ENCODE measurements around the gene S100A10.

The S100A10 gene

GRCh38 chr1:152029929-152030211, 36.2 kb upstream of the S100A10 start:
- Histone ChIP-seq H3K9me2 (replicated peaks; ENCODE audit: insufficient read depth, low read length) (no peaks in the 10 kb centered on the region), H3K36me3 (ENCODE audit: low read length) (no peaks in the 10 kb centered on the region), H3F3A (ENCODE audit: insufficient read depth) (no peaks in the 10 kb centered on the region), H3K27ac (ENCODE audit: low read depth, low read length) (no peak overlapping the region), H3K4me2 (ENCODE audit: low read depth, low read length, poor library complexity, severe bottlenecking) (no peak overlapping the region), H3K79me2 (ENCODE audit: insufficient read depth, low read length) (no peaks in the 10 kb centered on the region), H3K9ac (ENCODE audit: low read length) (no peak overlapping the region), H3K4me3 (ENCODE audit: insufficient read depth, low read length, poor library complexity, severe bottlenecking) (no peak overlapping the region), H2AFZ (ENCODE audit: low read depth, low read length, severe bottlenecking) (no peak overlapping the region), H3K27me3 (ENCODE audit: low read length) (no peaks in the 10 kb centered on the region), H4K20me1 (ENCODE audit: low read depth, low read length) (no peaks in the 10 kb centered on the region), H3K9me3 (ENCODE audit: insufficient read depth, low read length) (no peaks in the 10 kb centered on the region)
- TF ChIP-seq CTCF (IDR thresholded peaks at IDR 0.05; ENCODE audit: insufficient read depth, low read length, poor library complexity, severe bottlenecking) (no peak), EZH2phosphoT487 (conservative IDR thresholded peaks at IDR 0.05; ENCODE audit: low read length) (no peak)

DNA sequence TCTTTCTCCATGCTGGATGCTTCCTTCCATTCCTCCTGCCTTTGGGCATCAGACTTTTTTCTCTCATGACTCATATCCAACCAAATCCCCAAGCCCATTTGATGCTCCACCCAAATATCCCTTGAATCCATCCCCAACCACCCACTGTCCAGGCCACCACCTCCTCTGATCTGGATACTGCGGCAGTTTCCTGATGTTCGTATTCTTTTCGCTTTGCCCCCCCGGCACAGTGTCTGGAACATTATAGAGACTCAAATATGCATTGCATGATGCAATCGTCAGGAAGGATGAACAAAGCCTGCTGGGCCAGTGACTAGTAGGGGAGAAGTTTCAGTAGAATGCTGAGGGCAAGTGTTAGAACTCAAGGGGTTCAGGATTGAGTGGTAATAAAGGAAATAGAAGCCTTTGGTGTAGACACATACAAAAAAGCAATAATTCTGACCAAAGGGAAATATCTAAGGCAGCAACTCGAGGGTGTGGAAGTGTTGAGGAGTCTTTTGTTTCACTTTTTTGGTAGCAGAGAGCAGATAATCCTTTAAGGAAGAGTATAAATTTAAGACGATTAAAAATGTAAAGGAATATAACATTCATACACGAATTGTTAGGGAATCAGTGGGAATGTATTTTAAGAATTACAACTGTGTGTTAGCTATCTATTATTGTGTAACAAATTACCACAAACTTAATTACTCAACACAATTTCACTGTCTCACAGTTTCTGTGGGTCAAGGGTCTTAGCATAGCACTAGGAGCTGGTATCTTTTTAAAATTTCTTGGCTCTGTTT, 35.7 kb upstream of the S100A10 start:
- Histone ChIP-seq H3K9me2 (replicated peaks; ENCODE audit: insufficient read depth, low read length) (no peaks in the 10 kb centered on the region), H3K9me3 (ENCODE audit: insufficient read depth, low read length) (no peaks in the 10 kb centered on the region), H3K4me2 (ENCODE audit: low read depth, low read length, poor library complexity, severe bottlenecking) (no peak overlapping the region), H3K27me3 (ENCODE audit: low read length) (no peaks in the 10 kb centered on the region), H3F3A (ENCODE audit: insufficient read depth) (no peaks in the 10 kb centered on the region), H4K20me1 (ENCODE audit: low read depth, low read length) (no peaks in the 10 kb centered on the region), H3K79me2 (ENCODE audit: insufficient read depth, low read length) (no peaks in the 10 kb centered on the region), H2AFZ (ENCODE audit: low read depth, low read length, severe bottlenecking) (no peak overlapping the region), H3K4me3 (ENCODE audit: insufficient read depth, low read length, poor library complexity, severe bottlenecking) (no peak overlapping the region), H3K36me3 (ENCODE audit: low read length) (no peaks in the 10 kb centered on the region), H3K27ac (ENCODE audit: low read depth, low read length) (no peak overlapping the region), H3K9ac (ENCODE audit: low read length) (no peak overlapping the region)
- TF ChIP-seq CTCF (IDR thresholded peaks at IDR 0.05; ENCODE audit: insufficient read depth, low read length, poor library complexity, severe bottlenecking) (no peak), EZH2phosphoT487 (conservative IDR thresholded peaks at IDR 0.05; ENCODE audit: low read length) (no peak)

DNA sequence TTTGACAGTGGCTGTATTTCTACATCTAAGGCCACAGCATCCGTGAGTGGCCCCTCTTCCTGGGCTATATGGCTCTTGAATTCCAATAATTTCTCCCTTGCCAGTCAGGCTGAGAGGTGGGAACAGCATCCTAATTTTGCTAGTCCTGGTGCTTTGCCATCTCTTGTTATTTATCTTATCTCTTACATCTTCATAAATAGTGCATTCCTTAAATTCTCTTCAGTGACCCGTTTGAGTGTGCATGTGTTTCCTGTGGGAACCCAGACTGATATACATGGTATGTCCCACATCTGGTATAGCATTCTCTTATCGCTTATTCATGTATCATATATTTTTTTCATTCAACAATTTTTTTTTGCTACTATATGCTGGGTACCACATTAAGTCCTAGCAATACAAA, 33.2 kb upstream of the S100A10 start:
- no peak overlapping the region for H3K4me3 ChIP-seq (ENCODE audit: insufficient read depth, low read length, poor library complexity, severe bottlenecking)
- H3K9me3 ChIP-seq (ENCODE audit: insufficient read depth, low read length) = no peaks in the 10 kb centered on the region
- H3K79me2 ChIP-seq (ENCODE audit: insufficient read depth, low read length) = no peaks in the 10 kb centered on the region
- H3K4me2 ChIP-seq (ENCODE audit: low read depth, low read length, poor library complexity, severe bottlenecking) = no peak overlapping the region
- no peak overlapping the region for H3K27ac ChIP-seq (ENCODE audit: low read depth, low read length)
- no peaks in the 10 kb centered on the region for H3K9me2 ChIP-seq (replicated peaks; ENCODE audit: insufficient read depth, low read length)
- TF ChIP-seq EZH2phosphoT487 (conservative IDR thresholded peaks at IDR 0.05; ENCODE audit: low read length) (no peak), CTCF (IDR thresholded peaks at IDR 0.05; ENCODE audit: insufficient read depth, low read length, poor library complexity, severe bottlenecking) (no peak)
- no peaks in the 10 kb centered on the region for H3K27me3 ChIP-seq (ENCODE audit: low read length)
- no peak overlapping the region for H3K9ac ChIP-seq (ENCODE audit: low read length)
- H4K20me1 ChIP-seq (ENCODE audit: low read depth, low read length) = no peaks in the 10 kb centered on the region
- no peaks in the 10 kb centered on the region for H3F3A ChIP-seq (ENCODE audit: insufficient read depth)
- H3K36me3 ChIP-seq (ENCODE audit: low read length) = no peaks in the 10 kb centered on the region
- H2AFZ ChIP-seq (ENCODE audit: low read depth, low read length, severe bottlenecking) = no peak overlapping the region
